TTC549 (cell line): ENCODE results near the gene C1QTNF1.

Source experiments
- FAIRE-seq: peaks from 2 replicates; lab custom pipeline; 2012; peaks lifted over from hg19 to GRCh38; lab: Jason Lieb, UNC

The C1QTNF1 gene

DNA sequence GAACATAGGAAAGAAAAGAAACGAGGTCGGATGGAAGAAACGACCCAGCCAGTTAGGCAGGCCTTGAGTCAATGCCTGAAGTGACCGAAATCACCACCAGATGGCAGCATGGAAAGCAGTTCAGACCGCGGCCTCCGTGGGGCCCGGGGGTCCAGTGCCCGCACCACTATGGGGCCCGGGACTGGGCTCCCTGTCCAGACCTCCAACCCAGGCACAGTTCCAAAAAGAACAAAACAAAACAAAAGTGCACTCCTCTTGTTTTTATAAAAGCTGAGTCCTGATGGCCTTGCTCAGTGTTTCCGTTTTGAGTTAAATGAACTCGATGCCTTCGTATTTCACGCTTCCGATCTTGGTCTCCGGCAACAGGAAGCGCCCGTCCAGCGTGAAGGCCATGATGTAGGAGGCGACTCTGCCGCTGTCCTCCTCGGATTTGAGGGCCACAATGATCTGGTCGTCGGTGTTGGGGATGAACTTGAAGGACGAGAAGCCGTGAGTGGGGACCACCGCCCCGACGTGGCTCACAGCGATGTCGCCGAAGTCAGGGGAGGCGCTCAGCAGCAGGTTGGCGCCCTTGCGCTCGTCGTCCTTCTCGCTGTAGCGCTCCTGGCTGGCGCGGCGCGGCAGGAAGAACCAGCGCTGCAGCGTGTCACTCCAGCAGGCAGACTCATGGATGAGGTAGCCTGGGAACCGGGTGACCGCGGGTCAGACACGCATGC, 30.6 kb upstream of the C1QTNF1 start:
- FAIRE-seq = no peak

- no peak for FAIRE-seq
Measured at GRCh38 chr17:78993981-78994671, 29.8 kb upstream of the C1QTNF1 start.

- no peak for FAIRE-seq
Measured at GRCh38 chr17:78995022-78995760, 28.8 kb upstream of the C1QTNF1 start.

GRCh38 chr17:78995761-78996451, 28.1 kb upstream of the C1QTNF1 start:
- FAIRE-seq = no peak

- FAIRE-seq = no peak
Measured at GRCh38 chr17:78996781-78997201, 27.2 kb upstream of the C1QTNF1 start.

DNA sequence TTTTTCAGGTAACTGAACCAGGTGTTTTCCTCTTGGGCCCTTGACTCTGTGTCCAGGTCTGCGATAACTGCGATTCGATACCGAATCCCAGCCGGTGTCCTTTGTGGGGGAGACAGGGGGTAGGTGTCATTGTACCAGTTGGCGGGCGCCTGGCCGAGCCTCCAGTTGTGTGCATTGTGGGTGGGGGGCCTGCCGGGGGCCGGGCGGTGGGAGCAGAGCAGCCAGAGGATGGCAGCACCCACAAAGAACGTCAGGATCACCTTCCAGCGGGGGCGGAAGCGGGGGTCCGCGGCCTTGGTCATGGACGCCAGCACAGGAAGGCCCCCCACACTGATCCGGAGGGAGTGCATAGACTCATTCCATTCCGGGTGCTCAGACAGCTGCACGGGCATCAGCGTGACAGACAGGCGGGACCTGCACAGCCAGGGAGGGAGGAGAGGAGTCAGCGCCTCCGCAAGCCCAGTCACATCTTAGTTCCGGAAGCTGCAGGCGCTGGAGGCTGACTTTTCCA, 26.7 kb upstream of the C1QTNF1 start:
- FAIRE-seq = no peak

DNA sequence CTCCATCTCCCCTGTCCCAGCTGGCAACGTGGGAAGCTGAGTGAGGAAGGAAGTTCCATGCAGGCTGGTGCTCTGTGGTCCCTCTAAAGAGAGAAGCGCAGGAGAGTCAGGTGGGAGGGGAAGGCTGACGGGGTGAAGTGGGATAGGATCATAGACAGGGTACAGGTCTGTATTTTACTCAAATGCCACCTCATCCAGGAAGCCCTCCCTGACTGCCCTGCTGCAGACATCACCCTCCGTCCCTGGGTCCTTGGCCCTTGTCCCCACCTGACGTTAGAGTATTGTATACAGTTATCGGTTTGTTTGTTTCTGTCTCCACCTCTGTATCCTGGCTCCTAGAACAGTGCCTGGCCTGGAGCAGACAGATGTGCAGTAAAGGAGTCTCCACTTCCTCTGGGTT, 26.1 kb upstream of the C1QTNF1 start:
- no peak for FAIRE-seq

- no peak for FAIRE-seq
Measured at GRCh38 chr17:78998311-78999055, 25.5 kb upstream of the C1QTNF1 start.

- no peak for FAIRE-seq
Measured at GRCh38 chr17:78999056-78999768, 24.8 kb upstream of the C1QTNF1 start.

GRCh38 chr17:78999947-79000395, 24.0 kb upstream of the C1QTNF1 start:
- no peak for FAIRE-seq

DNA sequence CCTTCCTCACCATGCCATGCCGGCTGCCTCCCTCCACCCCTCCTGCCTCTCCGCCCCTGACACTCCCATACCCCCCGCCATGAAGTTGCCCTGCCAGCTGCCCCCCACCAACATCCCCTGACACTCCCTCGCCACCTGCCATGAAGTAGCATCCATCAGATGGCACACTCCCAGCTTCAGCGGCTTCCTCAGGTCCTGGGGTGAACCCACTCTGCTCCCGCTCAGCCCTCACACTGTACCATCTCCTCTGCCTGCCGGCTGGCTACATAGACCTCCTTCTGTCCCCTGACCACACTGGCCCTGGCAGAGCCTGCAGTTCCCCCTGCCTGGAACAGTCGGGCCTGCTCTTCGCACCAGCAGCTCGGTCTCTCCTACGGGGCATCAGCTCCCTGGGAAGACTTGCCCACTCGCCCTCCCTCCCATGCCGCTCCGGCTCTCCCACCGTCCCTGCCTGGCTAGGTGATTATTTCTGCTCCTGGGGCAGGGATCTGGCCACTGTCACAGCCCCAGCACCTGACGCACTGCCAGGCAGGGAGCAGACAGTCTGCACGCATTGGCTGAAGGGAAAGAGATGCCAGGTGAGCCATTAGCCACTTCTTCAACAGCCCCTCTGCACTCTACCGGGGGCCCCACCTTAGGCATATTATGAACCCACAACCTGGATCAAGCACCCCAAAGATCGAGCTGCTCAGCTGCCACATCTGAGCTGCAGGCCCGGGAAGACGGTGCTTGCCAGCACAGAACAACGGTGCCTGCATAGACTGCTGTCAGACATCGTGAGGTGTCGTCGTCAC, 23.4 kb upstream of the C1QTNF1 start:
- FAIRE-seq = no peak

DNA sequence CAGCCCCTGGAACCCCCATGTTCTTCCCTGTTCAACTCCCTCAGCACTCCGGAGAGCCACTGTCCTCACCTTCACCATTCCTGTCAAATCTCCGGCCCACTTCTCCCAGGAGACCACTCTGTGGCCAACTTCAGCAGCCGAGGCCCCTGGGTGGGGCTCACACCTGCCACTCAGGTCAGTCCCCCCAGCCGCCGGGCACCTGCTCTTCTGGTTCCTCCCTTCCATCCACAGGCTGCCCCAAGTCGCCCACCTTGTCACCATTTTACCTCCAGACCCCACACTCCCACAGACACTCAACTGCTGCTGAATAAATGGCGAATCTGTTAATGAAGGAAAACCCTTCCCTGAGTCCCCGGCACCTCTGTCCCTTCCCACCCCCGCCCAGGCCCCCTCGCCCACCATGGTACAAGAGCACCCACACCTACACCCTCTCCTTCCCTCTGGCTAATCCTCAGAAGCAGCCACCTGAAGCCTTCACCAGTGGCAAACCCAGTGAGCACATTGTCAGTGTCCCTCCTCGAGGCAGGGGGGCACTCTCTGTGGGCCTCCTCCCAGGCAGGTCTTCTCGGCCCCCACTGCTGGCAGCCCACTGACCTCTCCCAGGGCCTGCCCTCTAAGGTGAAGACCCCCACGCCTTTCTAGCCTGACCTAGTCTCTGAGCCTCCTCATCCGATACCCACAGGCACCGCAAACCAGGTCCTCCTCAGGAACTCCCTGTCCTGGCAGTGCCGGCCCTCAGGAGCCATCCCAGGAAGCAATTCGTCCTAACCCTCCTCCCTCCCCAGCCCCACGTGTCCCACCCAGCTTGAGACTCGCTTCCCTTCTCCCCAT, 22.6 kb upstream of the C1QTNF1 start:
- no peak for FAIRE-seq

DNA sequence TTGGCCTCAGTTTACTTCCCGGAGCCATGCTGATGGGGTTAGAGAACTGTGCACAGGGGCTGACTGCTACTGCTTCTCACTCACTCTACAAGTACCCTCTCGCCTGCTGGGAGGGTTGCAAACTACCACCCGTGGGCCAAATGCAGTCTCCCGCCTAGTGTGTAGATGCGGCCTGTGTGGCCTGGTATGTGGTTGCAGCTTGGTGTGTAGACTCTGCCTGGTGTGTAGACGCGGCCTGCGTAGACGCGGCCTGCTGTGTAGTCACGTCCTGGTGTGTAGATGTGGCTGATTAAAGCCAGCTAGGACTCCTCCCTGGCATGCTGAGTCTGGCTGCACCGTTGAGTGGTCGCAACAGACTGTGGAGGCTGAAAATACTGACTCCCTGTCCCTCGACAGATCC, 21.7 kb upstream of the C1QTNF1 start:
- FAIRE-seq = no peak

DNA sequence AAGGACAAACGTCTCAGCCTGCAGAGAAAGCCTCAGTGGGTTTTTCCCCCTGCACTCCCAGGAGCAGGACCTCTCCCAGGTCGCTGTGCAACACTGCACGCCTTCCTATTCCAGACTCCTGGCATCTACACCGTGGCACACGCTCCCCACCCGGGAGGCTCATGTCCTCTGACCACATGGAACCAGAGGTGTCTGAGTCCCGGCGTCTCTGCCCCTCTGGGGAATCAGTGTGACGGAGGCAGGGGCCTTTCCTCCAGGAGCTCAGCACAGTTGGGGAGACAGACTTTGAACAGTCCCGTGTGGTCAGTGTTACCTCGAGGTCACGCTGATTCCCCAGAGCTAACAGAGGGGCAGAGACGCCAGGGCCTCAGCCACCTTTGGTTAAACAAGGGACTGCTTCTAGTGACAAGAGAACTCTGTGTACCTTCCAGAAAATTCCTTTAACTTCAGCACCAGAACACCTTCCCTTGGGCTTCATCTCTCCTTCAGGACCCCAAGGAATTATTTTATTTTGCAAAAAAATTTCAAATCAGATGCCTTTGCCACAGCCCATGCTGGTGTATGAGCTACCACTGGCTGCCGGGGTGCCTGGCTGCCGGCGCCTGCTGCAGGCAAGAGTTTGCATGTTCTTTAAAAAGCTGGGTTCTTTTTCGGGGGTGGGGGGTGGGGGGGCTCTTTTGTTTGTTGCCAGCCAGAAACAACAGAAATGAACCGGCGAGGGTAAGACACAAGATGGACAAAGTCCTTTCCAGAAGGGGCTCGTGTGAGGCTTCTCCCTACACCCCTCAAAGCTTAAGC, 21.0 kb upstream of the C1QTNF1 start:
- no peak for FAIRE-seq

DNA sequence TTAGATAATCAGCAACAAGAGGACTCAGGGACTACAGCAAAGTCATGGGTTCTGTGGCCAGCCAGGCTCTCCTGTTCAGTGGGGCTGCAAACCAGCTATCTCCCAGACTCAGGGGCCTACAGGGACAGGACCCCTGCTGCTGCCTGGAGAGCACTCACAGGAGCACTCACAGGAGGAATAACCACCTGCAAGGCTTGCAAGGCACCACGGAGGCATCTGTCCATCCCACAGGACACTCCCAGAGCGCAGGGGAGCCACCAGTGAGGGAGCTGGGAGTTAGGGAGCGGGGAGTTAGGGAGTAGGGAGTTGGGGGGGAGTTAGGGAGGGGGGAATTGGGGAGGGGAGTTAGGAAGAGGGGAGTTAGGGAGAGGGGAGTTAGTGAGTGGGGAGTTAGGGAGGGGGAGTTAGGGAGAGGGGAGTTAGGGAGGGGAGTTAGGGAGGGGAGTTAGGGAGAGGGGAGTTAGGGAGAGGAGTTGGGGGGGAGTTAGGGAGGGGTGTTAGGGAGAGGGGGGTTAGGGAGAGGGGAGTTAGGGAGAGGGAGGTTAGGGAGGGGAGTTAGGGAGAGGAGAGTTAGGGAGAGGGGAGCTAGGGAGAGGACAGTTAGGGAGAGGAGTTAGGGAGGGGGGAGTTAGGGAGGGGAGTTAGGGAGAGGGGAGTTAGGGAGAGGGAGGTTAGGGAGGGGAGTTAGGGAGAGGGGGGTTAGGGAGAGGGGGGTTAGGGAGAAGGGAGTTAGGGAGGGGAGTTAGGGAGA, 20.1 kb upstream of the C1QTNF1 start:
- no peak for FAIRE-seq

DNA sequence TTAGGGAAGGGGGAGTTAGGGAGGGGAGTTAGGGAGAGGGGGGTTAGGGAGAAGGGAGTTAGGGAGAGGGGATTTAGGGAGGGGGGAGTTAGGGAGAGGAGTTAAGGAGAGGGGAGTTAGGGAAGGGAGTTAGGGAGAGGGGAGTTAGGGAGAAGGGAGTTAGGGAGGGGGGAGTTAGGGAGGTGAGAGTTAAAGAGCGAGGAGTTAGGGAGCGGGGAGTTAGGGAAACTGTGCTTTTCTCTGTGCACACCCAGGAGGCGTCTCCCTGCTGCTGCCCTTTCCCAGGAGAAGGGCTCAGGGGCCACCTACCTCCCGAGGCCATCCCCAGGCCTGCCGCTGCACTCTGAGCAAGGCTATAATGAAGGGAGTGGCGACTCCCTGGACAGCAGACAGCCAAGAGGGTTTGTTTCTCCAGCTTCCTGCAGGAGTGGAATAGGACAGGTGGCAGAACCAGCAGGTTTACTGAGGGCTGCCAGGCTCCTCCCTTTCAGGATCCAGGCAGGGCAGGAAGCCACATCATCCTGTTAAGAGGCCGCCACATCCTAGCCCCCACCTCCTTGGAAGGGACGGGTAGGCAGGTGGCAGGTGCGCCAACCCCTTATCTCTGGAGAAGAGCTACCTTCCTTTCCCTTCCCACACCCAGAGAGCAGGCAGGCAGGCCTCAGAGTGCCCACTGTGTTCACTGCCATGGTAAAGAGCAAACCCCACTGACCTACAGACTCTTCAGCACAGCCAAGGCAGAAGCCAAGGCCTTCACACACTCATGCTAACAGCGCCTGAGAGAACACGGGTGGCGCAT, 18.7 kb upstream of the C1QTNF1 start:
- FAIRE-seq = no peak

GRCh38 chr17:79006046-79006445, 17.9 kb upstream of the C1QTNF1 start:
- FAIRE-seq = no peak
